Lung (tissue), 12 donors: ENCODE data around the gene KCNMA1. TPM values are rescaled to one million over a fixed set of nuclear protein-coding genes. Genes with fewer than 3 reads are reported as not detected.
A peak's percentile ranks its signal among the peaks of the same experiment; 100 is the strongest.

ENCODE experiments used
- ATAC-seq: fragments of 200-7000 bp; cut with Tn5 transposase; one replicate; pipeline ENCODE4 v1.9.1; 2020; ENCODE audit warnings: moderate number of reproducible peaks; ENCODE audit not compliant: insufficient read depth, low FRiP score
- DNase-seq, 3 donors: peaks; one replicate each; pipeline ENCODE4 v3.0.0-alpha.2; 2013 to 2017
- H3K27ac ChIP-seq, 2 donors: one replicate each; pipeline ENCODE4 v1.5.1; 2013; ENCODE audit warnings: mild to moderate bottlenecking in 2 of 2, moderate library complexity in 2 of 2, control low read depth in 1 of 2, inconsistent platforms in 1 of 2, low read depth in 1 of 2, low read length in 1 of 2
- H3K27me3 ChIP-seq, 3 donors: one replicate each; pipeline ENCODE4 v1.5.1; 2013; ENCODE audit warnings: low read length in 2 of 3; ENCODE audit not compliant: control insufficient read depth in 3 of 3, insufficient read depth in 3 of 3
- H3K36me3 ChIP-seq, 4 donors: one replicate each; pipeline ENCODE4 v1.5.1; 2013; ENCODE audit warnings: low read length in 4 of 4, mild to moderate bottlenecking in 1 of 4, moderate library complexity in 1 of 4; ENCODE audit not compliant: control insufficient read depth in 4 of 4, insufficient read depth in 4 of 4
- H3K4me1 ChIP-seq, 5 donors: one replicate each; pipeline ENCODE4 v1.5.1; 2013; ENCODE audit warnings: low read length in 5 of 5, mild to moderate bottlenecking in 2 of 5, moderate library complexity in 1 of 5; ENCODE audit not compliant: control insufficient read depth in 5 of 5, insufficient read depth in 5 of 5
- H3K4me3 ChIP-seq: one replicate; pipeline ENCODE4 v1.5.1; 2013; ENCODE audit warnings: mild to moderate bottlenecking, control low read depth, moderate library complexity
- H3K9ac ChIP-seq, 2 donors: one replicate each; pipeline ENCODE4 v1.5.1; 2013; ENCODE audit warnings: low read length in 2 of 2, control low read depth in 1 of 2; ENCODE audit not compliant: insufficient read depth in 1 of 2
- H3K9me3 ChIP-seq, 4 donors: one replicate each; pipeline ENCODE4 v1.5.1; 2013; ENCODE audit warnings: low read length in 3 of 4, mild to moderate bottlenecking in 1 of 4, moderate library complexity in 1 of 4; ENCODE audit not compliant: control insufficient read depth in 4 of 4, insufficient read depth in 3 of 4
- WGBS, 2 donors: extraction: QIAGEN DNeasy Blood & Tissue Kit; methylation state at CpG; one replicate each; pipeline ENCODE4 v1.1.7; 2013; 5-methylcytosine and 5-hydroxymethylcytosine counted together
- polyA plus RNA-seq, 2 donors: library from polyadenylated mRNA; stranded (reverse); fragments of 200-250 nt; gene quantifications; one replicate each; pipeline ENCODE4 v1.2.1, GENCODE V29; 2013
- total RNA-seq, 2 donors: library from RNA; depleted of rRNA in 1 of 2; stranded (reverse); fragments of >200 nt in 1 of 2; gene quantifications; one replicate each; pipeline ENCODE4 v1.2.1, GENCODE V29; 2014 to 2021
- TF ChIP-seq, protein P1 (sequence below): IDR thresholded peaks from 2 replicates; pipeline ENCODE4 v1.5.1; 2012; ENCODE audit warnings: mild to moderate bottlenecking; ENCODE audit errors: control extremely low read depth, extremely low read depth
- donor health status: control.
- donor health status: control.
- donor health status: Bipolar disorder and iron deficiency.
- donor health status: healthy.
- donor health status: DM: yes; HTN: yes; CAD: no.

The KCNMA1 gene
- total and polyA plus RNA-seq, 4 donors = 3.8 to 13.0 (median 5.5) TPM

DNA sequence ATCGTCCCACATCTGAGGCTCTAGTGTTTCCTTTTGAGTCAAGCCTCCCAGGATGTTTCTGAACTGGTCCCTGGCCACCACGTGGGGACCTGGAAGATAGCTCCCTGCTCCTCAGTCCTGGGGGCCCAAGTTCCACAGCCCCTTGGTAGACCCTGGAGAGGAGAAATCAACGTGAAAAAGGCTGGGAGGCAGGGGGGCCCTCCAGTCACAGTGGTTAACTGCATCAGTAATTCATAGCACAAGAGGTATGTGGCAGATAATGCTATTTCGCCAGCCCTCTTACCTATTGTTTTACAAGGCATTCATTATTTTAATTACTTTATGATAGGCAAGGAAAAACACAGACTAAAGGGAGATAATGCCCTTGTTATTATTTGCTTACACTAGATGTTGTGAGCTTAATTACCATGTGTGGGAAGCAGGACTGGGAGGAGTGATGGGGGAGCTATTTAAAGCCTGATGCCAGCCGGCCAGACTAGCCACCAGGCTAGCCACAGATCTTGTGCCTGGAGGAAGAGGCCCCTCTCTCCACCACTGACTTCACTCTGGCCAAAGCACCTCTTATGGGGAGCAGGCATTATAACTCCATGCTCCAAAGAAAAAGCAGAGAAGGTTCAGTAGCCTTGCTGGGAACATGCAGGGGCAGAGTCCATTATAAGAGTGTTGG is 230.7 kb downstream of the KCNMA1 start:
- WGBS, 2 donors = 65 to 72% methylated on average over 5 of the region's 5 CpGs
- H3K27me3 ChIP-seq = peaks cover 0 to 3% (median 0%) of the 10 kb centered on the region in 3 donors
- no peaks in the 10 kb centered on the region for H3K36me3 ChIP-seq
- H3K4me3 ChIP-seq = no peak overlapping the region
- peaks cover 0 to 10% (median 0%) of the 10 kb centered on the region in 5 donors for H3K4me1 ChIP-seq
- no peak for ATAC-seq
- DNase-seq = no peak
- TF ChIP-seq, protein P1, sequence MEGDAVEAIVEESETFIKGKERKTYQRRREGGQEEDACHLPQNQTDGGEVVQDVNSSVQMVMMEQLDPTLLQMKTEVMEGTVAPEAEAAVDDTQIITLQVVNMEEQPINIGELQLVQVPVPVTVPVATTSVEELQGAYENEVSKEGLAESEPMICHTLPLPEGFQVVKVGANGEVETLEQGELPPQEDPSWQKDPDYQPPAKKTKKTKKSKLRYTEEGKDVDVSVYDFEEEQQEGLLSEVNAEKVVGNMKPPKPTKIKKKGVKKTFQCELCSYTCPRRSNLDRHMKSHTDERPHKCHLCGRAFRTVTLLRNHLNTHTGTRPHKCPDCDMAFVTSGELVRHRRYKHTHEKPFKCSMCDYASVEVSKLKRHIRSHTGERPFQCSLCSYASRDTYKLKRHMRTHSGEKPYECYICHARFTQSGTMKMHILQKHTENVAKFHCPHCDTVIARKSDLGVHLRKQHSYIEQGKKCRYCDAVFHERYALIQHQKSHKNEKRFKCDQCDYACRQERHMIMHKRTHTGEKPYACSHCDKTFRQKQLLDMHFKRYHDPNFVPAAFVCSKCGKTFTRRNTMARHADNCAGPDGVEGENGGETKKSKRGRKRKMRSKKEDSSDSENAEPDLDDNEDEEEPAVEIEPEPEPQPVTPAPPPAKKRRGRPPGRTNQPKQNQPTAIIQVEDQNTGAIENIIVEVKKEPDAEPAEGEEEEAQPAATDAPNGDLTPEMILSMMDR = no peak
- H3K9me3 ChIP-seq = peaks cover 0 to 2% (median 0%) of the 10 kb centered on the region in 4 donors
- H3K9ac ChIP-seq = no peak overlapping the region
- no peak overlapping the region for H3K27ac ChIP-seq

DNA sequence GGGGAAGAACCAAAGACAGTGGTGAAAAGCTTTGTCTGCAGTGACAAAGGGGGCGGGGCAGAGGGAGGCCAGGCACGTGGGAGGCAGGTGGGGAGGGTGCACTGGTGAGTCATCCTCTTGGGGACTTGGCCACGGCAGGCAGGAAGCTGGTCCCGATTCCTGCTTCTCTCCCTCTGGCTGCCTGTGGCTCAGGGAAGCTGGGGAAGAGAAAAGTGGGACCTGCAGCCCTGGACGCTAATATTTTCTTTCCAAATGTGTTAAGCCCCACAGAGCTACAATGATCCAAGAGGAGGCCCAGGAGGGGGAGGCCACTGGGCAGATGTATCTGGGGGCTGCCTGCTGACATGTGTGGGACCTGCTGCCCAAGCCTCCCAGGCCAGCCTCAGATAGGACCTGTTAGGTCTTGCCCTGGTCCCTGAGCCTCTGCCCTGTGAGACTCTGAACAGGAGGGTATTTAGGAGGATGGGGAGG is 231.8 kb downstream of the KCNMA1 start:
- Histone ChIP-seq H3K9ac (no peak overlapping the region), H3K27ac (peak overlapping the region in 1 of 2 donors; percentile 50), H3K9me3 (peaks cover 0 to 2% (median 0%) of the 10 kb centered on the region in 4 donors), H3K36me3 (no peaks in the 10 kb centered on the region), H3K4me3 (no peak overlapping the region), H3K27me3 (peaks cover 0 to 3% (median 0%) of the 10 kb centered on the region in 3 donors), H3K4me1 (peaks cover 0 to 10% (median 0%) of the 10 kb centered on the region in 5 donors)
- ATAC-seq = peak; percentile 62
- TF ChIP-seq, protein P1 = no peak
- 21 to 25% methylated on average over 5 of the region's 5 CpGs for WGBS, 2 donors
- DNase-seq = no peak

DNA sequence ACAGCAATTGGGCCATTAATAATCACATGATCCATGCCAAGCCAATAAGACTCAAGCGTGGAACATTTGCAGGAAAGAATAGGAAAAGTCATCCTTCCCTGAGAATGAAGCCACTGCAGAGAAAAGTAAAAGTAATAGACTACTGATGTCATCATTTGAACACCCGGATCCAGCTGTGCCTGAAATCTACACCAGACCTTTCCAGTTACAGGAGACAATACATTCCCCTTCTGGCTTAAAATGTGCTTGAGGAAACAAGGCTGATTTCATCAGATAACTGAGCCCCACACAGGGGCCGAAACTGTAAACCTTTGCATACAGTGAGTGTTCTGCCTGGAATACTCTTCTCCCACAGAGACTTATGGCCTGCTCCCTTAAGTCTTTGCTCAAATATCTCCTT is 232.8 kb downstream of the KCNMA1 start:
- H3K4me1 ChIP-seq = peaks cover 0 to 9% (median 0%) of the 10 kb centered on the region in 5 donors
- no peak overlapping the region for H3K9ac ChIP-seq
- ATAC-seq (no peak), DNase-seq (no peak)
- no peak overlapping the region for H3K4me3 ChIP-seq
- peaks cover 0 to 4% (median 0%) of the 10 kb centered on the region in 4 donors for H3K9me3 ChIP-seq
- TF ChIP-seq, protein P1 = no peak
- no peaks in the 10 kb centered on the region for H3K36me3 ChIP-seq
- H3K27me3 ChIP-seq = peaks cover 0 to 3% (median 0%) of the 10 kb centered on the region in 3 donors
- H3K27ac ChIP-seq = no peak overlapping the region
- WGBS, 2 donors = 60 to 65% methylated on average over 3 of the region's 3 CpGs
